Epithelial cell of proximal tubule (primary cell): ENCODE data around the gene ALDH3B2. TPM values are rescaled to one million over a fixed set of nuclear protein-coding genes. Genes with fewer than 3 reads are reported as not detected.

ENCODE experiments used
- DNase-seq: peaks from one replicate; pipeline ENCODE4 v3.0.0-alpha.2; 2011; ENCODE audit warnings: low read depth
- H3K4me3 ChIP-seq: 2 replicates; pipeline ENCODE4 v1.5.1; 2011; ENCODE audit warnings: low read depth, mild to moderate bottlenecking, low read length
- total RNA-seq: library from RNA; depleted of rRNA; stranded (reverse); fragments of >200 nt; gene quantifications from 2 replicates; pipeline ENCODE4 v1.2.3, GENCODE V29; 2015
- TF ChIP-seq, protein P1 (sequence below): conservative IDR thresholded peaks from 2 replicates; pipeline ENCODE4 v1.5.1; 2012; ENCODE audit warnings: low read depth, mild to moderate bottlenecking, low read length

Gene ALDH3B2
- total RNA-seq, 1 donor from 2014 or later = not detected

DNA sequence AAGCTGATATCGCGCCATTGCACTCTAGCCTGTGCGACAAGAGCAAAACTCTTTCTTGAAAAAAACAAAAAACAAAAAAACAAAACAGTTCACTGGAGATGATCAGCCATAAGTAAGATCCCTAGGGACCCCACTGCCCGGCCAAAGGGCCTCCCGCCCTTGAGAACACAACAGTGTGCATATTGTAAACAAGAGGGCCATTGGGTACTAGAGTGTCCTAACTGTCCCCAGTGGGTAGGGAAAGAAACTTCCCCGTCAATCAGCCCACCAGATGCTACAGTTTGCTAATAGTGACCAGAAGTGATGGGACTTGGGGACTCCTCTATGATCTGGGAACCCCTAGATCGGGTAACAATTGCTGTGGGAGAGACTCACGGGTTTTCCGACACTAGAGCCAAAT, 20.2 kb downstream of the ALDH3B2 start:
- H3K4me3 ChIP-seq = no peak overlapping the region
- DNase-seq = no peak
- TF ChIP-seq, protein P1, sequence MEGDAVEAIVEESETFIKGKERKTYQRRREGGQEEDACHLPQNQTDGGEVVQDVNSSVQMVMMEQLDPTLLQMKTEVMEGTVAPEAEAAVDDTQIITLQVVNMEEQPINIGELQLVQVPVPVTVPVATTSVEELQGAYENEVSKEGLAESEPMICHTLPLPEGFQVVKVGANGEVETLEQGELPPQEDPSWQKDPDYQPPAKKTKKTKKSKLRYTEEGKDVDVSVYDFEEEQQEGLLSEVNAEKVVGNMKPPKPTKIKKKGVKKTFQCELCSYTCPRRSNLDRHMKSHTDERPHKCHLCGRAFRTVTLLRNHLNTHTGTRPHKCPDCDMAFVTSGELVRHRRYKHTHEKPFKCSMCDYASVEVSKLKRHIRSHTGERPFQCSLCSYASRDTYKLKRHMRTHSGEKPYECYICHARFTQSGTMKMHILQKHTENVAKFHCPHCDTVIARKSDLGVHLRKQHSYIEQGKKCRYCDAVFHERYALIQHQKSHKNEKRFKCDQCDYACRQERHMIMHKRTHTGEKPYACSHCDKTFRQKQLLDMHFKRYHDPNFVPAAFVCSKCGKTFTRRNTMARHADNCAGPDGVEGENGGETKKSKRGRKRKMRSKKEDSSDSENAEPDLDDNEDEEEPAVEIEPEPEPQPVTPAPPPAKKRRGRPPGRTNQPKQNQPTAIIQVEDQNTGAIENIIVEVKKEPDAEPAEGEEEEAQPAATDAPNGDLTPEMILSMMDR = no peak

DNA sequence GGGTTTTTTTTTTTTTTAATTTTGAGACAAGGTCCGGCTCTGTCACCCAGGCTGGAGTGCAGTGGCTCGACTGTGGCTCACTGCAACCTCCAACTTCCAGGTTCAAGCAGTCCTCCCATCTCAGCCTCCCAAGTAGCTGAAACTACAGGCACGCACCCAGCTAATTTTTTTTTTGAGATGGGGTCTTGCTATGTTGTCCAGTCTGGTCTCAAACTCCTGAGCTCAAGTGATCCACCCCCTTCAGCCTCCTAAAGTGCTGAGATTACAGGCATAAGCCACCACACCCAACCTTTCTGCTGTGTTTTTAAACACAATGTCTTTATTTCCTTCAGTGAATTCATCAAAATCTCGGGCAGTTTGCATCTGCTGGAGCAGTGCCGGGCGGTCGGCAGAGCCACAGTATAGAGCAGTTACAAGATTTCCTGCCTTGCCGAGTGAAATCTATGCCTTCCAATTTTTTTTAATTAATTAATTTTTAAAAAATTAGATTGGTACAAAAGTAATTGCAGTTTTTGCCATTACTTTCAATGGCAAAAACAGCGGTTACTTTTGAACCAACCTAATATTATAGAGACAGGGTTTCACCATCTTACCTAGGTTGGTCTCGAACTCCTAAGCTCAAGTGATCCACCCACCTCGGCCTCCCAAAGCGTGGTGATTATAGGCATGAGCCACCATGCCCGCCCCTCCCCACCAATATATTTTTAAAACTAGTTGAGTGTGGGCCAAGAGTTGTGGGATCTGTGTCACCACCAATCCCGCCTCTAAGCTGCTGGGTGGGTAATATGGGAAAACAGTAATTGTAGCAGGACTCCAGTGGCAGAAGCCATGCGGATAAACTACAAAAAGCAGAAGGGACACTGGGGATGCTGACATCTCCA, 21.2 kb downstream of the ALDH3B2 start:
- TF ChIP-seq, protein P1 = no peak
- DNase-seq = no peak

DNA sequence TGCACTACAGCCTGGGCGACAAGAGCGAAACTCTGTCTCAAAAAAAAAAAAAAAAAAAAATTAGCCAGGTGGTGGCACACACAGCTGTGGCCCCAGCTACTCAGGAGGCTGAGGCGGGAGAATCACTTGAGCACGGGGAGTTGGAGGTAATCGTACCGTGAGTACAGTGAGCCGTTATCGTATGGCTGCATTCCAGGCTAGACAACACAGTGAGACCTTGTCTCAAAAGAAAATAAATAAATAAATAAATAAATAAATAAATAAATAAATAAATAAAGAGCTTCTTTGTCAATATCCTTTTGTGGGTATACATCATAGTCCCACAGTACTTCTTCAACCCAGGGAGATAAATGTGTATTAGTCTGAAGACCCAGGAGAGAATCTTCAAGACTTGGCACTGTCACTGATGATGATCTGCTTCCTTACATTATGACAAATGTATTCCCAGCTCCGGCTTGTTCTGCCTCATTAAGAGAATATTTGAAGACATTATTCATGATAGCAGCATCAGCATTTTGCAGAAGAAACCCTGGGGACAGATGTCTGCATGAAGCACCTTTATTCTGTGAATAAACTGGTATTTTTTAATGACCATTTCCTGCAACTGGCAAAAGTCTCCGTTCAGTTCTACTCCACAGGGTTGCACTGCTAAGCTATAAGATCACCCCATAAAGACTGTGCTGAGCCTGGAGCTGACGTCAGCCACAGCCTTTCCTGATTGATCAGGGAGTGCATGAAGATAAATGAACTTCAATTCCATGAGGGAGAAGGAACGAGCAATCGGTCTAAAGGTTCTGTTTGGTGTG, 22.2 kb downstream of the ALDH3B2 start:
- H3K4me3 ChIP-seq = no peak overlapping the region
- TF ChIP-seq, protein P1 = no peak
- no peak for DNase-seq

More for the DNA sequence above, 21.2 kb downstream of the ALDH3B2 start:
- H3K4me3 ChIP-seq = no peak overlapping the region

DNA sequence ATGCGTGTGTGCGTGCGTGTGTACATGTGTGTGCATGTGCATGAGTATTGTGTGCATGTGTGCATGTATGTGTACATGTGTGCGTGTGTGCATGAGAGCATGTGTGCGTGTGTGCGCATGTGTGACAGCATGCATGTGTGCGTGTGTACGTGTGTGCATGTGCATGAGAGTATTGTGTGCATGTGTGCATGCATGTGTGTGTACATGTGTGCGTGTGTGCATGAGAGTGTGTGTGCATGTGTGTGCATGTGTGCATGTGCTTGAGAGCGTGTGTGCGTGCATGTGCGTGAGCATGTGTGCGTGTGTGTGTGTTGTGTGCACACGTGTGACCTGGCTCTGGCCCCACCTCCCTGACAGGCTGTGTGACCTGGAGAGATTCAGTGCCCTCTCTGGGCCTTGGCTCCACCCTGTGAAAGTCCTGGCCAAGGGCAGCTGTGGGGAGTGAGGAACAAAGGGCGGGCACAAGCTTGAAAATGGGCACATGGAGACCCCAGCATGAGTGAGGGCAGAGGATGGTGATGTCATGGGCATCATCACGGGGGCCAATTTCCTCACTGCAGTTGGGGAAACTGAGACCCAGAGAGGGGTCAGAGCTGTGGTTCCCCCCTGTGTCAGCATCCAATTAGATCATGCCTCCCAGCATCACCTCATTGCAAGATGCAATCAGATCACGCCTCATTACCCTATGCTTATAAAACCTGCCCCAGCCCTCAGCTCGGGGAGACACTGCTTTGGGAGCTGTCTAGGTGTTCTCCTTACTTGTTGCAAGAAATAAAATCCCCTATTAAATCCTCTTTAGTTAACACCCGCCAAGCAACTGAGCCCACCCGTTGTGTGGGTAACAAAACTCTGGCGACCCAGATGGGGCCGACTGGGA, 24.6 kb downstream of the ALDH3B2 start:
- H3K4me3 ChIP-seq = peak overlapping the region; percentile 63
- TF ChIP-seq, protein P1 = no peak
- no peak for DNase-seq

DNA sequence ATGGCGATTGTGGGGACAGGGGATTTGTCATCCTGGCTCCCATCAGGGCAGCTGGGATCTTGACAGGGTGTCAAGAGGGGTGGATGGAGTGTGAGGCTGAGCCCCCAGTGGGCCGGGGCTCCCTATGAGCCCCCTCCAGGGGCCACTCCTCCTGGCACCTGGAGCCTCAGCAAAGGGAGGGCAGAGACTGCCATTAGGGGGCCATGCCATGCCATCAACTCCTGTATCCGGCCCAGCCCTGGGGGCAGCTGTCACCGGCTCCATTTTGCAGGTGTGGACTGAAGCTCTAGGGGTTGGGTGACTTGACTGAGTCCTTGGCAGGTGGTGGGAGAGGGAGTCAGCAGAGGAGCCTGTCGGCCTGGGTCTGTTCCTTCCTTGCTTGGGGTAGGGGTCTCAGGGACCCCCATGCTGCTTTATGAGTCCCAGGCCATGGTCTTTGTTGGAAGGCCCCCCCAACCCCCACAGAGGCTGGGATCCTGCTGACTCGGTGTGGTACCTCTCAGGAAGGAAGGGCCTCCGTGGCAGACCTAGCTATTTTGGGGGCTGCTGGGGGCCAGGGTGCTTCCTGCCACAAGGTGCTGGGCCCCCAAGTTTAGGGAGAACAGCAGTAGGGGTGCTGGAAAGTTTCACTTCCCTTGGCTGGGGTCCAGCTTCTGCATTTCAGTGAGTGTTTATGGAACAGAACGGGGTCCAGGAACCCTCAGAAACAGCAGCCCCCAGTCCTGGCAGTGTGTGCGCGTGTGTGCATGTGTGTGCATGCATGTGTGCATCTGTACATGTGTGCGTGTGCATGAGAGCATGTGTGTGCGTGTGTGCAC, 25.4 kb downstream of the ALDH3B2 start:
- no peak overlapping the region for H3K4me3 ChIP-seq
- TF ChIP-seq, protein P1 = no peak
- DNase-seq = no peak

DNA sequence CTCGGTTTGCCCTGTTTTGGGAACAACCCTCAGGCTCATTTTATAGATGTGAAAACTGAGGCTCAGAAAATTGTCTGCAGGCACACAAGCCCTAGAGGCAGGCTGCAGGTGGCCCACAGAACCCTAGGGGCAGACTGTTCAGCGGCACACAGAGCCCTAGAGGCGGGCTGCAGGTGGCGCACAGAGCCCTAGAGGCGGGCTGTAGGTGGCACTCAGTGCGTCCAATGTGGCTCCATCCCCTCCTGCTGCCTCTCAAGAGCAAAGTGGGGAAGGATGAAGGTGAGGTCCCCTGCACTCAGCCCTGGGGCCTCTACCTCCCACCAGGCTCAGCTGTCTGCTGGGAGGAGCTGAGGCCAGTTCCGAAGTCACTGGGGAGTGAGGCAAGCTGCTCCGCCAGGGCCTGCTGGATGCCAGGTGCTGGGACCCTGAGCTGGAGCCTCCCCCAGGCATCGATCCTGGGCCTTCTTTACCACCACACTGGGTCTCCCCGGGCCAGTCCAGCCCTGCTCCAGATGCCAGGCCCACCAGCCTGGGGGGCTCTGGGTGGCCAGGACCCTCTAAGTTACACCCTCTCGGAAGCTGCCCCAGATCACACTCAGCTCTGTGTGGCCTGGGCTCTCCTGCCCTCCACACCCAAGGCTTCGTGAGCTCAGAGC, 26.2 kb downstream of the ALDH3B2 start:
- no peak overlapping the region for H3K4me3 ChIP-seq
- DNase-seq = no peak
- TF ChIP-seq, protein P1 = peak; percentile 45
